Measurements from ENCODE around the gene SCAPER. TPM values are rescaled to one million over a fixed set of nuclear protein-coding genes. Genes with fewer than 3 reads are reported as not detected.

Gene SCAPER
- total RNA-seq, 1 donor from 2014 or later: 42.6 TPM

DNA sequence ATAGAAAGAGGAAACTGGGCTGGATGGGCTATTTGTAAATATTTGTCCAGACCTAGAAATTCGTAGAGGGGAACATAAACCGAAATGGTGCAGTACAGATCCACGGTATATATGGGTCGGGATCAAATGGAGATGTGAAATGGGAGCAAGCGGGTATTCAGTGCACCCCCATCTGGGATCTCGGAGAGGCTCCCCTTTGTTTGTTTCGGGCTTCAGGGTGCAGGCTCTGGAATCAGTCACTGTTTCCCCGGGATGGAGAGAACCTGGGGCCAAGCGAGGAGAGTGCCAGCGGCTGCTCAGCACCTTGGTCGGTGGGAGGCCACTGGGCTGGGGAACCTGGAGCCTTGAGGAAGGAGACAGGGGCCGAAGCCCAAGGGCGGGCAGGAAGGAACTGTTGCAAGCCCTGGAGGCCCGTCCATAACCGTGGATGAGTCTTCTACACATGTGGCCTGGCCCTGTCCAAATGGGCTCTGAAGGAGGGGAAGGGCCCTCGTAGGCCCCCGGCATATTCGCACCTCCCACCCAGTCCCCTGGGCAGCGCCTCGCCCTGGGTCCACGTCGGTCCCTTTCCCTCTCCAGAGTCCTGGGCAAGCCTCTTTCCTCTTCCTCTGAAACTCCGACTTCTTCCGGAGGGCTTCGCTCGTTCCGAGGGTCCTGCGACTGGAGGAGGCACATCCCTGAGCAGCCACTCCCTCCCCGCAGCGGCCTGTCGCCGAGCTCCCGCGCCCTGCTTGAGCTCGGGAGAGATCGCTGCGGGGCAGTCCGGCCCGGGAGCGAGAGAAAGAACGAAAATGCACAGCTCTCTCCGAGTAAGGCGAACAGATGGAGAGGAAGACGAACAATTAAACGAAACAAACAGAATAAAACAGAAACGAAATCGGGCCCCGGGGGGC is 565.6 kb downstream of the SCAPER start:
- H3K27ac ChIP-seq (replicated peaks): no peak overlapping the region
- H3K4me1 ChIP-seq: peaks cover 78% of the 10 kb centered on the region
- intact Hi-C loops (cut with micrococcal nuclease): no loop called here
- no peak for DNase-seq
- H3K27me3 ChIP-seq (ENCODE audit: low read depth): peaks cover 100% of the 10 kb centered on the region
- no peaks in the 10 kb centered on the region for H3K36me3 ChIP-seq
- TF ChIP-seq, protein P1, sequence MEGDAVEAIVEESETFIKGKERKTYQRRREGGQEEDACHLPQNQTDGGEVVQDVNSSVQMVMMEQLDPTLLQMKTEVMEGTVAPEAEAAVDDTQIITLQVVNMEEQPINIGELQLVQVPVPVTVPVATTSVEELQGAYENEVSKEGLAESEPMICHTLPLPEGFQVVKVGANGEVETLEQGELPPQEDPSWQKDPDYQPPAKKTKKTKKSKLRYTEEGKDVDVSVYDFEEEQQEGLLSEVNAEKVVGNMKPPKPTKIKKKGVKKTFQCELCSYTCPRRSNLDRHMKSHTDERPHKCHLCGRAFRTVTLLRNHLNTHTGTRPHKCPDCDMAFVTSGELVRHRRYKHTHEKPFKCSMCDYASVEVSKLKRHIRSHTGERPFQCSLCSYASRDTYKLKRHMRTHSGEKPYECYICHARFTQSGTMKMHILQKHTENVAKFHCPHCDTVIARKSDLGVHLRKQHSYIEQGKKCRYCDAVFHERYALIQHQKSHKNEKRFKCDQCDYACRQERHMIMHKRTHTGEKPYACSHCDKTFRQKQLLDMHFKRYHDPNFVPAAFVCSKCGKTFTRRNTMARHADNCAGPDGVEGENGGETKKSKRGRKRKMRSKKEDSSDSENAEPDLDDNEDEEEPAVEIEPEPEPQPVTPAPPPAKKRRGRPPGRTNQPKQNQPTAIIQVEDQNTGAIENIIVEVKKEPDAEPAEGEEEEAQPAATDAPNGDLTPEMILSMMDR (IDR thresholded peaks at IDR 0.05; ENCODE audit: borderline replicate concordance): no peak
- no peaks in the 10 kb centered on the region for H3K9me3 ChIP-seq (replicated peaks)
- peak overlapping the region; percentile 61 for H3K4me3 ChIP-seq

DNA sequence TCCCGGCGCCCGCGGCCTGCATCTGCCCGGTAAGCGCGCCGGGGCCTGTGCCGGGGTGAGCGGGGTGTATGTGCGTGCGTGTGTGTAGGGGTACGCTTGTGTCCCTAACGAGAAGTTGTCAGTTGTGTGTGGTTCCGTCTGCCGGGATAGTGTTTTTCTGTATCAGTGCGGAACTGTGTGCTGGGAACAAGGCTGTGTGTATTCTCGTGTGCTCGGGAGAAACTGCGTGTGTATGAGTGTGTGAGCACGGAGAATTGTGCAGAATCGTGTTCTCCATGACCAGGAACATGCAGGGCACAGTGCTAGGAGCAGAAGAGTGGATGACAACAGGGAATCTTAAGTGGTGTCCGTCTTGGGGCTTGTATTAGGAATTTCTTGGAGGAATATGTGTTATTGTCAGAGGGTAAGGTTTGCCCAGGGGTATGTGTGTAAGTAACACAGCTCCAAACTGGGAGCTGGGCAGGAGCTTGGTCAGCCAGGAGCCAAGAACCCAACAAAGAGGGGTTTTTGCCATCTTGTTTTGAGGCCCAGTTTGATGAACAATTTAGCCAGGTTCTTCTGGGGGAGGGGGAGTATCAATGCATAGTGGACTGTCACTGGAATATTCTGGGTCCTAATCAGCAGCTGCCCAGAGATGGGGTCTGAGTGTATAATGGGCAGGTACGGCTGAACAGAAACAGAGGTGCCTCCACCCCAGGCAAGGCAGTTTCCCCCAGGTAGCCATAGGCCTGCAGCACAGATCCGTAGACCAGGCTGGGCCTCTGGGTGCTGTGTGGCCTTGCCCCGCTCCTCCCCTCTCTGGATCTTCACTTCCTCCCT is 566.4 kb downstream of the SCAPER start:
- Histone ChIP-seq H3K4me1 (peaks cover 78% of the 10 kb centered on the region), H3K9me3 (replicated peaks) (no peaks in the 10 kb centered on the region), H3K27ac (replicated peaks) (no peak overlapping the region), H3K27me3 (ENCODE audit: low read depth) (peaks cover 100% of the 10 kb centered on the region), H3K4me3 (peak overlapping the region; percentile 45), H3K36me3 (no peaks in the 10 kb centered on the region)
- DNase-seq: no peak
- intact Hi-C loops (cut with micrococcal nuclease): no loop called here
- TF ChIP-seq, protein P1 (IDR thresholded peaks at IDR 0.05; ENCODE audit: borderline replicate concordance): no peak

DNA sequence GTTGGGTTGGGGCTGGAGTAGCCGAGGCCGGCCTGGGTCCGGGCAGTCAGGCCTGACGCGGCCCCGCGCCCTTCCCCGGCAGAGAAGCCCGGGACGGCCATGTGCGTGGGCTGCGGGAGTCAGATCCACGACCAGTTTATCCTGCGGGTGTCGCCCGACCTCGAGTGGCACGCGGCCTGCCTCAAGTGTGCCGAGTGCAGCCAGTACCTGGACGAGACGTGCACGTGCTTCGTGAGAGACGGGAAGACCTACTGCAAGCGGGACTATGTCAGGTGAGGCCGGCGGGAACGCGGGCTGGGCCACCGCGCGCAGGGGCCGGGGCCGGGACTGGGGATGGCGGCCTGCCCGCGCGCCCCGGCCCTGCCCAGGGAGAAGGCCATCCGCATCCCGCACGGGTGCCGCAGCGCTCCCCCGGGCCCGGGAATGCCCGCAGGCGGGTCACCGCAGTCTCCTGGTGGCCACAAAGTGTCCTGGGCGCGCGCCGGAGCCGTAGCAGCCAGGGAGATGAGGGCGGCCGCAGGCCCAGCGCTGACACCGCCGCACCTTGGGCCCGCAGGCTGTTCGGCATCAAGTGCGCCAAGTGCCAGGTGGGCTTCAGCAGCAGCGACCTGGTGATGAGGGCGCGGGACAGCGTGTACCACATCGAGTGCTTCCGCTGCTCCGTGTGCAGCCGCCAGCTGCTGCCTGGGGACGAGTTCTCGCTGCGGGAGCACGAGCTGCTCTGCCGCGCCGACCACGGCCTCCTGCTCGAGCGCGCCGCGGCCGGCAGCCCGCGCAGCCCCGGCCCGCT is 567.2 kb downstream of the SCAPER start:
- DNase-seq: no peak
- Histone ChIP-seq H3K27ac (replicated peaks) (no peak overlapping the region), H3K4me3 (peak overlapping the region; percentile 45), H3K36me3 (no peaks in the 10 kb centered on the region), H3K4me1 (peaks cover 75% of the 10 kb centered on the region), H3K27me3 (ENCODE audit: low read depth) (peaks cover 100% of the 10 kb centered on the region), H3K9me3 (replicated peaks) (no peaks in the 10 kb centered on the region)
- intact Hi-C loops (cut with micrococcal nuclease): no loop called here
- TF ChIP-seq, protein P1 (IDR thresholded peaks at IDR 0.05; ENCODE audit: borderline replicate concordance): no peak

DNA sequence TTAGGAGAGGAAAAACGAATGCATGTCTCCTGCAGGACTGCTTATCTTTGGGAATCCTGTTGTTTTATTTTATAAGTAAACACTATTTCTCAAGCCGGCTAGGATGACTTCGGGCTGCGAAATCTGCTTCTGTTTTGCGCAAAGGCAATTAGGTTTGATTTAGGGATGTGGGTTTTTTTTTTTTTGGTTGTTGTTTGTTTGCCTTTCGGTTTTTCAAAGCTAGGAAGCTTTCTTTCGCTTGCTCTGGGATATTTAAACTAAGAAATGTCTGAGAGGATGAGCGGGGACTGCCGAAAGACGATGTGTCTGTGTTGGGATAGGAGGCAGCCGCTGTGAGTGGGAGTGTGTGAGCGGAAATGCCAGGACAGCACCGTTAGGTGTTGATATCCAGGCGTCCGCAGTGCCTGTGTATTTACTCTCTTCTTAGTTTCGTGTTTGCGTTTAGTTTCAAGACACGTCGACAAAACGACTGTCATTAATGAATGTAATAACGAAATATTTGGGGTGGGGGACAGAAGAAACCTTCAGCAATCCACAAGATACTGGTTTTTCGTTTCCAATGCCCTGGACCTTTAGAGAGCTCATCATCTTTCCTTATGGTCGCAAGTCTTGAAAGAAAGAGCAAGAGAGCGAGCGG is 568.0 kb downstream of the SCAPER start:
- intact Hi-C loops (cut with micrococcal nuclease): no loop called here
- TF ChIP-seq, protein P1 (IDR thresholded peaks at IDR 0.05; ENCODE audit: borderline replicate concordance): no peak
- Histone ChIP-seq H3K9me3 (replicated peaks) (no peaks in the 10 kb centered on the region), H3K4me3 (peak overlapping the region; percentile 45), H3K27ac (replicated peaks) (no peak overlapping the region), H3K36me3 (no peaks in the 10 kb centered on the region), H3K27me3 (ENCODE audit: low read depth) (peaks cover 100% of the 10 kb centered on the region), H3K4me1 (peaks cover 68% of the 10 kb centered on the region)
- no peak for DNase-seq

Measured in left ventricle myocardium inferior (tissue), 1 donor.